ENCODE results near the gene INPP5A. TPM values are rescaled to one million over a fixed set of nuclear protein-coding genes. Genes with fewer than 3 reads are reported as not detected.

The INPP5A gene
- total RNA-seq, 1 donor from 2014 or later, result 14.2 TPM

DNA sequence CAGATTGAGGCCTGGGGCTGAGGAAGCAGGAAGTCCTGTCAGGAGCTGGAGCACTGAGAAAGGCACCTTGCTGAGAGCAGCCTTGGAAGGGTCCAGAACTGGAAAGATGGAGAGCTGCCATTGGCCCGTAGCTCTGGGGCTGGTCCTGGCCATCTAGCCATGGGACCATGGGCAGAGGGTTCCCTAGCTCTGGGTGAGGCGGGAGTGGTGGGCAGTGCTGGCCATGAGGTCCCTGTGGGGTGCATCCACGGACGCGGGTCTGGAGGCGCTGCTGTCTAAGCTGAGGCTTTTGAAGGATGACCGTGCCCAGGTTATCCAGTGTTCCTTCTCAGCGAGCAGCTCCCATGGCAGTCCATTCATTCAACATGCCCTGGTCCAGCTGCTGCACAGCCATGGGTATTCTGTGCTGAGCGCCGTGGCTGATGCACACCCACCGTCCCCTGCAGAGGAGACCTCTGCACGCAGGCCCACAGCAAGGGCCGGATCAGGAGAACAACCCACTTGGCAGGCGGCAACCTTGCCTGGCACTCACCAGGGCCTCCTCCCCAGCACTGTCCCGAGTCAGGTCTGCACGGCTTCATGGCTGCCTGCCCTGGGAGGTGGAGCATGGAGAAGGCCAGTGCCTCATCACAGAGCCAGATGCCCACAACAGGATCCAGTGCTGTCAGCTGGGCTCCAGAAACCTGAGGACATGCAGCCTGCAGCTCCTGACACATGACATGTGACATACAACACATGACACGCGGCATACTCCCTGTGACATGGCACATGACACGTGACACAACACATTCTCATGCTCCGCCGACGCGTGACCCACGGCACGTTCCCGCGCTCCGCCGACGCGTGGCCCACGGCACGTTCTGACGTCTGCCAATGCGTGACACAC lies 121.9 kb downstream of the INPP5A start:
- H3K27me3 ChIP-seq, result no peaks in the 10 kb centered on the region
- no peaks in the 10 kb centered on the region for H3F3A ChIP-seq (ENCODE audit: low read depth)
- Mint-ChIP-seq H3K27ac (no peak overlapping the region), H3K9me3 (peaks cover 23% of the 10 kb centered on the region), H3K4me1 (peaks cover 15% of the 10 kb centered on the region), H3K36me3 (peaks cover 24% of the 10 kb centered on the region), H3K27me3 (ENCODE audit: insufficient read depth, low read depth) (peaks cover 3% of the 10 kb centered on the region), H3K4me3 (no peak overlapping the region)
- H3K27ac ChIP-seq, result no peak overlapping the region
- TF ChIP-seq CTCF (IDR thresholded peaks at IDR 0.05), result no peak
- TF ChIP-seq EZH2 (IDR thresholded peaks at IDR 0.05), result no peak
- TF ChIP-seq EZH2phosphoT487 (IDR thresholded peaks at IDR 0.05), result no peak
- H2AFZ ChIP-seq (replicated peaks), result no peak overlapping the region
- no peak for DNase-seq (ENCODE audit: low spot score)
- H3K79me2 ChIP-seq (ENCODE audit: low read depth), result no peaks in the 10 kb centered on the region
- no peak overlapping the region for H3K4me3 ChIP-seq
- peaks cover 25% of the 10 kb centered on the region for H4K20me1 ChIP-seq (ENCODE audit: low read depth)
- H3K9me3 ChIP-seq (ENCODE audit: low read depth), result no peaks in the 10 kb centered on the region
- no peaks in the 10 kb centered on the region for H3K4me1 ChIP-seq
- H3K36me3 ChIP-seq, result no peaks in the 10 kb centered on the region
- H3K9ac ChIP-seq, result no peak overlapping the region
- H3K4me2 ChIP-seq, result no peak overlapping the region

- peaks cover 3% of the 10 kb centered on the region for H3K27me3 Mint-ChIP-seq (ENCODE audit: insufficient read depth, low read depth)
Measured at GRCh38 chr10:132660385-132660784, 122.8 kb downstream of the INPP5A start.

GRCh38 chr10:132662186-132662920 lies 124.8 kb downstream of the INPP5A start:
- no peak for DNase-seq (ENCODE audit: low spot score)
- H3K27me3 ChIP-seq, result no peaks in the 10 kb centered on the region
- no peaks in the 10 kb centered on the region for H3K79me2 ChIP-seq (ENCODE audit: low read depth)
- H3K9ac ChIP-seq, result no peak overlapping the region
- peaks cover 21% of the 10 kb centered on the region for H4K20me1 ChIP-seq (ENCODE audit: low read depth)
- no peak overlapping the region for H3K27ac Mint-ChIP-seq
- peaks cover 23% of the 10 kb centered on the region for H3K9me3 Mint-ChIP-seq
- peaks cover 24% of the 10 kb centered on the region for H3K36me3 Mint-ChIP-seq
- H3K4me3 ChIP-seq, result no peak overlapping the region
- H3K9me3 ChIP-seq (ENCODE audit: low read depth), result no peaks in the 10 kb centered on the region
- no peak overlapping the region for H2AFZ ChIP-seq (replicated peaks)
- no peak overlapping the region for H3K4me3 Mint-ChIP-seq
- no peak overlapping the region for H3K27ac ChIP-seq
- H3K27me3 Mint-ChIP-seq (ENCODE audit: insufficient read depth, low read depth), result peaks cover 4% of the 10 kb centered on the region
- H3K4me1 Mint-ChIP-seq, result peaks cover 27% of the 10 kb centered on the region
- H3K36me3 ChIP-seq, result no peaks in the 10 kb centered on the region
- TF ChIP-seq EZH2 (IDR thresholded peaks at IDR 0.05) (no peak), EZH2phosphoT487 (IDR thresholded peaks at IDR 0.05) (no peak), CTCF (IDR thresholded peaks at IDR 0.05) (no peak)
- no peaks in the 10 kb centered on the region for H3F3A ChIP-seq (ENCODE audit: low read depth)
- peaks cover 5% of the 10 kb centered on the region for H3K4me1 ChIP-seq
- H3K4me2 ChIP-seq, result no peak overlapping the region

More at GRCh38 chr10:132660385-132660784, 122.8 kb downstream of the INPP5A start:
- H3K9me3 Mint-ChIP-seq, result peaks cover 23% of the 10 kb centered on the region
- Histone ChIP-seq H3K36me3 (no peaks in the 10 kb centered on the region), H3F3A (ENCODE audit: low read depth) (no peaks in the 10 kb centered on the region), H3K9me3 (ENCODE audit: low read depth) (no peaks in the 10 kb centered on the region), H3K27ac (no peak overlapping the region), H3K79me2 (ENCODE audit: low read depth) (no peaks in the 10 kb centered on the region), H2AFZ (replicated peaks) (no peak overlapping the region), H3K27me3 (no peaks in the 10 kb centered on the region), H4K20me1 (ENCODE audit: low read depth) (peaks cover 17% of the 10 kb centered on the region), H3K4me3 (no peak overlapping the region), H3K4me1 (no peaks in the 10 kb centered on the region), H3K9ac (no peak overlapping the region), H3K4me2 (no peak overlapping the region)
- H3K4me3 Mint-ChIP-seq, result no peak overlapping the region
- no peak for DNase-seq (ENCODE audit: low spot score)
- TF ChIP-seq EZH2phosphoT487 (IDR thresholded peaks at IDR 0.05) (no peak), EZH2 (IDR thresholded peaks at IDR 0.05) (no peak), CTCF (IDR thresholded peaks at IDR 0.05) (no peak)
- peaks cover 13% of the 10 kb centered on the region for H3K4me1 Mint-ChIP-seq
- H3K36me3 Mint-ChIP-seq, result peaks cover 24% of the 10 kb centered on the region
- H3K27ac Mint-ChIP-seq, result no peak overlapping the region
